Immature natural killer cell (primary cell): ENCODE measurements around the gene MAML2. TPM values are rescaled to one million over a fixed set of nuclear protein-coding genes. Genes with fewer than 3 reads are reported as not detected.

Experiments
- DNase-seq, 3 donors: peaks; one replicate each; pipeline ENCODE4 v3.0.0; 2022; ENCODE audit warnings: mixed read lengths in 1 of 3
- H3K27ac Mint-ChIP-seq, 6 donors: one replicate each; pipeline ENCODE4 v1.8.0; 2020; ENCODE audit warnings: mixed read lengths in 6 of 6, mild to moderate bottlenecking in 5 of 6, inconsistent platforms in 4 of 6, moderate library complexity in 3 of 6
- H3K27me3 Mint-ChIP-seq, 3 donors: one replicate each; pipeline ENCODE4 v1.8.0; 2020 to 2021; ENCODE audit warnings: low read depth in 3 of 3, mild to moderate bottlenecking in 3 of 3, mixed read lengths in 3 of 3, moderate library complexity in 3 of 3, inconsistent platforms in 1 of 3
- H3K36me3 Mint-ChIP-seq, 3 donors: one replicate each; pipeline ENCODE4 v1.8.0; 2020; ENCODE audit warnings: mixed read lengths in 3 of 3, inconsistent platforms in 2 of 3, mild to moderate bottlenecking in 2 of 3
- H3K4me1 Mint-ChIP-seq, 2 donors: one replicate each; pipeline ENCODE4 v1.8.0; 2020; ENCODE audit warnings: inconsistent platforms in 2 of 2, mild to moderate bottlenecking in 2 of 2, mixed read lengths in 2 of 2, moderate library complexity in 1 of 2
- H3K4me3 Mint-ChIP-seq, 5 donors: one replicate each; pipeline ENCODE4 v1.8.0; 2020; ENCODE audit warnings: mild to moderate bottlenecking in 5 of 5, mixed read lengths in 5 of 5, inconsistent platforms in 3 of 5, moderate library complexity in 3 of 5
- H3K9me3 Mint-ChIP-seq, 6 donors: one replicate each; pipeline ENCODE4 v1.8.0; 2020; ENCODE audit warnings: mild to moderate bottlenecking in 6 of 6, mixed read lengths in 6 of 6, inconsistent platforms in 4 of 6, moderate library complexity in 3 of 6
- polyA plus RNA-seq, 3 donors: library from polyadenylated mRNA; unstranded; fragments of 300-500 nt; fragmentation: Illumina TruSeq; gene quantifications; one replicate each; pipeline ENCODE4 v1.2.3, GENCODE V29; 2021

MAML2 gene
- polyA plus RNA-seq, 3 donors from 2014 or later, result 0.26 to 4.5 (median 1.1) TPM

GRCh38 chr11:96063053-96063452 is 279.9 kb downstream of the MAML2 start:
- no peak overlapping the region for H3K4me3 Mint-ChIP-seq
- no peak overlapping the region for H3K27ac Mint-ChIP-seq
- no peaks in the 10 kb centered on the region for H3K36me3 Mint-ChIP-seq
- no peak for DNase-seq
- no peaks in the 10 kb centered on the region for H3K27me3 Mint-ChIP-seq
- no peaks in the 10 kb centered on the region for H3K9me3 Mint-ChIP-seq
- peaks cover 9 to 18% of the 10 kb centered on the region in 2 donors for H3K4me1 Mint-ChIP-seq

- no peaks in the 10 kb centered on the region for H3K27me3 Mint-ChIP-seq
- no peak for DNase-seq
- H3K36me3 Mint-ChIP-seq, result no peaks in the 10 kb centered on the region
- no peak overlapping the region for H3K4me3 Mint-ChIP-seq
- no peak overlapping the region for H3K27ac Mint-ChIP-seq
- H3K4me1 Mint-ChIP-seq, result peaks cover 6 to 8% of the 10 kb centered on the region in 2 donors
- H3K9me3 Mint-ChIP-seq, result no peaks in the 10 kb centered on the region
These were observed 280.9 kb downstream of the MAML2 start for GRCh38 chr11:96062134-96062533.

GRCh38 chr11:96061730-96062129 is 281.3 kb downstream of the MAML2 start:
- no peaks in the 10 kb centered on the region for H3K9me3 Mint-ChIP-seq
- no peak overlapping the region for H3K4me3 Mint-ChIP-seq
- H3K4me1 Mint-ChIP-seq, result peaks cover 2 to 4% of the 10 kb centered on the region in 2 donors
- no peak for DNase-seq
- H3K27me3 Mint-ChIP-seq, result no peaks in the 10 kb centered on the region
- H3K27ac Mint-ChIP-seq, result no peak overlapping the region
- H3K36me3 Mint-ChIP-seq, result no peaks in the 10 kb centered on the region

GRCh38 chr11:96061069-96061468 is 281.9 kb downstream of the MAML2 start:
- no peaks in the 10 kb centered on the region for H3K36me3 Mint-ChIP-seq
- H3K4me1 Mint-ChIP-seq, result no peaks in the 10 kb centered on the region
- H3K27me3 Mint-ChIP-seq, result no peaks in the 10 kb centered on the region
- DNase-seq, result no peak
- H3K27ac Mint-ChIP-seq, result no peak overlapping the region
- no peak overlapping the region for H3K4me3 Mint-ChIP-seq
- no peaks in the 10 kb centered on the region for H3K9me3 Mint-ChIP-seq

- no peaks in the 10 kb centered on the region for H3K9me3 Mint-ChIP-seq
- H3K27me3 Mint-ChIP-seq, result no peaks in the 10 kb centered on the region
- H3K4me1 Mint-ChIP-seq, result peaks cover 0 to 4% of the 10 kb centered on the region in 2 donors
- peaks cover 0 to 4% (median 0%) of the 10 kb centered on the region in 3 donors for H3K36me3 Mint-ChIP-seq
- H3K27ac Mint-ChIP-seq, result no peak overlapping the region
- H3K4me3 Mint-ChIP-seq, result no peak overlapping the region
- DNase-seq, result no peak
These were observed 285.5 kb downstream of the MAML2 start for GRCh38 chr11:96057502-96057901.

- peaks cover 0 to 4% of the 10 kb centered on the region in 2 donors for H3K4me1 Mint-ChIP-seq
- DNase-seq, result no peak
- no peak overlapping the region for H3K4me3 Mint-ChIP-seq
- no peak overlapping the region for H3K27ac Mint-ChIP-seq
- H3K36me3 Mint-ChIP-seq, result peaks cover 0 to 4% (median 0%) of the 10 kb centered on the region in 3 donors
- no peaks in the 10 kb centered on the region for H3K9me3 Mint-ChIP-seq
- no peaks in the 10 kb centered on the region for H3K27me3 Mint-ChIP-seq
These were observed 286.4 kb downstream of the MAML2 start for GRCh38 chr11:96056576-96056975.

- no peak overlapping the region for H3K4me3 Mint-ChIP-seq
- DNase-seq, result no peak
- peaks cover 0 to 4% (median 0%) of the 10 kb centered on the region in 3 donors for H3K36me3 Mint-ChIP-seq
- peaks cover 0 to 4% of the 10 kb centered on the region in 2 donors for H3K4me1 Mint-ChIP-seq
- no peaks in the 10 kb centered on the region for H3K9me3 Mint-ChIP-seq
- H3K27me3 Mint-ChIP-seq, result no peaks in the 10 kb centered on the region
- no peak overlapping the region for H3K27ac Mint-ChIP-seq
These were observed 287.1 kb downstream of the MAML2 start for GRCh38 chr11:96055706-96056387.

GRCh38 chr11:96054870-96055705 is 287.9 kb downstream of the MAML2 start:
- H3K4me3 Mint-ChIP-seq, result no peak overlapping the region

GRCh38 chr11:96052921-96053651 is 289.9 kb downstream of the MAML2 start:
- Mint-ChIP-seq H3K9me3 (no peaks in the 10 kb centered on the region), H3K36me3 (peaks cover 0 to 9% (median 0%) of the 10 kb centered on the region in 3 donors), H3K27me3 (no peaks in the 10 kb centered on the region), H3K4me3 (no peak overlapping the region), H3K4me1 (peaks cover 0 to 4% of the 10 kb centered on the region in 2 donors), H3K27ac (no peak overlapping the region)
- no peak for DNase-seq

More at GRCh38 chr11:96054870-96055705, 287.9 kb downstream of the MAML2 start:
- Mint-ChIP-seq H3K27ac (no peak overlapping the region), H3K9me3 (no peaks in the 10 kb centered on the region), H3K27me3 (no peaks in the 10 kb centered on the region), H3K36me3 (peaks cover 0 to 9% (median 0%) of the 10 kb centered on the region in 3 donors), H3K4me1 (peaks cover 0 to 4% of the 10 kb centered on the region in 2 donors)
- peak; percentile 25 to 32 (median 25) for DNase-seq

- H3K4me1 Mint-ChIP-seq, result peaks cover 0 to 4% of the 10 kb centered on the region in 2 donors
- no peak overlapping the region for H3K27ac Mint-ChIP-seq
- H3K9me3 Mint-ChIP-seq, result no peaks in the 10 kb centered on the region
- H3K36me3 Mint-ChIP-seq, result peaks cover 0 to 9% (median 0%) of the 10 kb centered on the region in 3 donors
- no peaks in the 10 kb centered on the region for H3K27me3 Mint-ChIP-seq
- no peak for DNase-seq
- no peak overlapping the region for H3K4me3 Mint-ChIP-seq
These were observed 291.2 kb downstream of the MAML2 start for GRCh38 chr11:96051820-96052219.

GRCh38 chr11:96050435-96051182 is 292.4 kb downstream of the MAML2 start:
- no peaks in the 10 kb centered on the region for H3K9me3 Mint-ChIP-seq
- H3K4me1 Mint-ChIP-seq, result peaks cover 0 to 4% of the 10 kb centered on the region in 2 donors
- H3K4me3 Mint-ChIP-seq, result no peak overlapping the region
- DNase-seq, result no peak
- H3K27me3 Mint-ChIP-seq, result no peaks in the 10 kb centered on the region
- peaks cover 0 to 9% (median 4%) of the 10 kb centered on the region in 3 donors for H3K36me3 Mint-ChIP-seq
- H3K27ac Mint-ChIP-seq, result no peak overlapping the region

GRCh38 chr11:96049426-96049825 is 293.6 kb downstream of the MAML2 start:
- Mint-ChIP-seq H3K27ac (no peak overlapping the region), H3K4me1 (no peaks in the 10 kb centered on the region), H3K36me3 (peaks cover 0 to 9% (median 4%) of the 10 kb centered on the region in 3 donors), H3K9me3 (no peaks in the 10 kb centered on the region), H3K27me3 (no peaks in the 10 kb centered on the region), H3K4me3 (no peak overlapping the region)
- no peak for DNase-seq
